GM18526 (cell line): Measurements from ENCODE around the gene CSMD2.

Source experiments
- POLR2A ChIP-seq: IDR thresholded peaks from 3 replicates; pipeline ENCODE4 v1.6.1; 2011; ENCODE audit not compliant: insufficient read length; ENCODE audit errors: extremely low read depth

CSMD2 gene

DNA sequence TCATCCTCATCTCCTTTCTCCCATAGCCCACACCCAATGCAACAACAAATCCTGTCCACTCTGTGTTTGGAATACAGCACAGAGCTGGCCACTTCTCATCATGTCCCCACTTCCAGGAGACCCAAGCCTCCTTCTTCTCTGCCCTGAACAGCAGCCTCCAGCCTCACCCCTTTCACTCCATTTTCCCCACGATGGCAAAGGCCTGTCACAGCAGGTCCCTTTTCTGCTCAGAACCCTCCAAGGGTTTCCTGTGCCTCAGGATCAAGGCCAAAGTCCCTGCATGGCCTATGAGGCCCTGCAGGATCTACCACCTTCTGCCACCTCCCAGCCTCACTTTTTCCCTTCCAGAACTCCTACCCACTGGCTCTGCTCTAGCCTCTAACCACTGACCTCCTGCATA is 78.5 kb downstream of the CSMD2 start:
- TF ChIP-seq POLR2A: no peak

DNA sequence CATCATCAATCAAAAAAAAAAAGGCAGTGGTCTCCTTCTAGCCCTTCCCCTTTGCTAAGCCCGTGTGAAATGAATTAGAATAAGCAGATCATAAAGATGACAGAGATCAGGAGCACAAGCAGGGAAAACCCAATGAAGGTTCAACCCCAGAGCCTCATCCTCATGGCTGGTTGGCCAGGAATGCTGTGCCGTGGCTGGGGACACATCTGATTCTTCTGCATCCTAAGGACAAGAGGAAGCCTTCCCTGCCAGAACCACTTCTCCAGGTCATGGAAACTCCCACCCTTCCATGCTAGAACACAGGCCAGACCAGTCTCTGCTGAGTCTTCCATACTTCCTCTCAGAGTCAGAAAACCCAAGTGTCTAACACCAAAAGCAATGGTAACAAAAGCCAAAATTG is 81.1 kb downstream of the CSMD2 start:
- no peak for TF ChIP-seq POLR2A

DNA sequence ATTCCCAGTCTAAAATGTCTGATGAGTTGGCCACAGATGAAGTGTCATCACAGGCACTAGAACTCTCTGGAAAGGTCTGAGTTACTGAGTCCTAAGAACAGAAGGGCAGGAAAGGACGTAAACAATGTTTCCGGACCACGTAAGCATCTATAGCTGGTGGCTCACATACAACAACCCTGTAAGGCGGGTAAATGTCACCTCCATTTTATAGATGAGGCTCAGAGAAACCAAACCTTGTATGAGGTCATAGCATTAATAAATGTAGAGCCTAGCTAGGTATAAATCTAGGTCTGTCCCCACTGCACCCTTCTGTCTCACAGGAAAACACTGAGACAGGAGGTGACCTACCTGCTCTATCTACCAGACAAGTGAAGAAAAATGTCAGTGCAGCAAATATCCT is 86.6 kb downstream of the CSMD2 start:
- no peak for TF ChIP-seq POLR2A

DNA sequence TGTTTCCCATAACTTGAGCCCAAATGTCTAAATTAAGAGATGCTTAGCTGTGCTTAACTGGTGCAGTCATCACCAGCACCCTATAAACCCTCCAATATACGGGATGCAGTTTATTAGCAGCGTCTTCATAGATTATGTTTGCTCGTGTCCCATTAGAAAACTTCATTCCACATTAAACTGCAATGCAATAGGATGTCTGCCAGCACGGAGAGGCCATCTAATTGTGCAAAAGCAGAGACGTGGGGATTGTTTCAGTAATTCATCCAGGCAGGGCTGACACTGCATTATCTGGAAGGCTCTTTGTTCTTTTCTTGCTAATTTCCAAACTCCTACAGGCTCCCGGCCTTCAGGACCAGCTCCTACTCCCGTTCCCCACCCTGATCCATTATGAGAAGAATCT is 89.5 kb downstream of the CSMD2 start:
- TF ChIP-seq POLR2A: no peak

DNA sequence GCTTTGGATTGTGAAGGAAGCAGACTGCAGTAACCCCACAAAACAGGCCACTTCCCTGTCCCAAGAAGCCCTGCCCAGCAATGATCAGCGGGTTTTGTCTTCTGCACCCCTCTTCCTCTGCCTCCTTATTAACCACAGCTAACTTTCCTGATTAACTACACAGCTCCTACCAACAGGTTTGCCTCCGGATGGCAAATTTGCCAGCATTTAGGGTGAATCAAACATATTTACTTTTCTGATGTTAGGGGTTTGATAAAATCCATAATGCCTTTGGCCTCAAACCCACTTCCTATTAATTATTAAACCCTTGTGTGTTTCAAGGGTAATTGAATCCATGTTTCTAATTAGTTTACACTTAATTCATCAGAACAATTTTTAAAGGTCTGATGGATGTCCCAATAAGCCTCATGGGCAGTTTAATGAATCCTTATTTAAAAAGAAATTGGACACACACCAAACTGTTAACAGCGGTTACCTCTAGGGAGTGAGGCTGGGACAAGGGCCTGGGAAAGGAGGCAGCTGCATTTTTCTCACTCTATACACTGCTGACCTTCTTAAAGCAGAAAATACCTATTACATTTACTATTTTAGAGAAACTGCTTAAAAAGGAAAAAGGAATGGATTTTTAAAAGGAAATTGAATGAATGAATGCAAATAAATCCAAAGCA is 91.9 kb downstream of the CSMD2 start:
- TF ChIP-seq POLR2A: no peak

DNA sequence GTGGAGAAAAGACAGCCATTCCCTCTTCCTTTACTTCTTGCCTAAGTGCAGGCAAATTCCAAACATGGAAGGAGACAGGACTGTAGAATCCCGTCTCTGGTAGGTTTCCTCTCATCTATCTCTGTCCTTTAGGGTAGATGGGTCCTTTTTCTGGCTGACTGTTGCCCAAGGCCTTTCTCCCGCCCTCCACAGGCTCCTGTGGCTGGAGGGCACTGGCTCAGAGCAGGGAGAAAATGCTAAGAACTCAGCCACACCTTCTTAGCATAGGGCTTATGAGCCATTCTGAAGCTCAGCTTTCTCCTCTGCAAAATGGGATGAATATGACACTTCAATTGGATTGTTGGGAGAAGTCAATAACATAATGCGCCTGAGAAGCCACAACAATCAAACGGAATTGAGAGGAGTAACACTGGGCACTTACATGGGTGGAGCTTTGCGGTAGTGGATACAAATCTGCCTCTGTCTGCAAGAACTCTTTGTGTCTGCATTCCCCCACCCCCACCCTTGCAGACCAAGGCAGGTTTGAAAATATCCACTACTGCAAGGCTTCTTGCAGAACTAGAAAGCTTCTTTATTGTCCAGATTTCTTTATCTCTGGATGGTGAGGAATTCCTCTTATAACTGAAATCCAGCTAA is 94.7 kb downstream of the CSMD2 start:
- no peak for TF ChIP-seq POLR2A

DNA sequence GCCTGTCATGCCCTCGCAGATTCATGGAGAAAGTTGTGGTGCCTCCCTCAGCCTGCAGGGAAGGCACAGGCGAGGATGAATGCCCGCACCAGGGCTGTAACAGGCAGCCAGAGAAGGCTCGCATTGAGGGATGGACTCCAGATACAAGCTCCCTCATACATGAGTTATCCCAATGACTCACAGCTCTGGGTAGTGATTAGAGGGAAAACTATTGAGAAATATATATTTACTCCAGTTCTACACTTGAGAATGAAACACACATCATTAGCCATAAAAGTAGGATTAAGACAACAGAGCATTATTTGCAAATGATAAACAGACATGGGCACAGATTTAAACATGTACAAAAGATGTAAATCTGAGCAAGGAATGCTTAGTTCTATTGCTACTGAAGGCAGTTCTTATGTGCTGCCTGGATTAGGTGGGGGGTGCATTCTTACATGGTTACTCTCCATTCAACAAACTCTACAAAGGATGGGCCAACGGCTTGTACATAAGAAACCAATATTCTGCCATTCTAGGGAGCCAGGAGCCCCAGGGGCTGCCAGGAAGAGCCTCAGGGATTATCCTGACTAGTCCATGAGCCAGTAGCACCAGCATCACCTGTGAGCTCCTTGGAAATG is 97.9 kb downstream of the CSMD2 start:
- no peak for TF ChIP-seq POLR2A

DNA sequence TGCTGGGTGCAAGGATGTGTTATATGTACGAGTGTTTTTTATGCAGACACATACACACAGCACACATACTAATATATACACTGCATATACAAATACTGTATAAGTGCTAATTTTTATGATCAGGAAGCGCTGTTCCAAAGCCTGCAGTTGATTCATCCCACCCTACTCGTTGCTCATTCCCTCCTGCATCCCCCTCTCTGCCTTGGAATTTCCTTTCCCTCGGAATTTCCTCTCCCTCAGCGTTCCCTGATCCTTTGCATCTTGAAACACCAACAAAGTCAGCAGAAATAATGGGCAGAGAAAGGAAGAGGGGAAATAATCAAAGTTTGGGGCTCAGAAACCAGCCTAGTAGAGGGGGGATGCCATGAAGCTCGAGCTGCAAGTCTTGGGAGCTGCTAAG is 98.9 kb downstream of the CSMD2 start:
- no peak for TF ChIP-seq POLR2A

DNA sequence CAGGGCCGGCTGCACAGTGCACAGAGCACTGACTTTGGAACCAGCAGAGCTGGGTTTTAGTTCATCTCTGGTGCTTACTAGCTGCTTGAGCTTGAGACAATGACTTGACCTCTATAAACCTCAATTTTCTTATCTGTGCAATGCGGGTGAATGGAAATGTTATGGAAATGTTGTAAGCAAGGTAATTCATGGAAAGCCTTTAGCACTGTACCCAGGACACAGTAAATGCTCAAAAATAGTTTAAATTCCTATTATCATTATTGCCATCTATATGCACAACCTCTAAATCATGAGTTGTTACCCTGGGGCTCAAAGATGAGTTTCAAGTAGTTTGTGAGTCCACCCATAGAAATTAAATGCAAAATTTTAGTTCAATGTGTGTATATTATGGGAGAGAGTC is 99.5 kb downstream of the CSMD2 start:
- TF ChIP-seq POLR2A: no peak

DNA sequence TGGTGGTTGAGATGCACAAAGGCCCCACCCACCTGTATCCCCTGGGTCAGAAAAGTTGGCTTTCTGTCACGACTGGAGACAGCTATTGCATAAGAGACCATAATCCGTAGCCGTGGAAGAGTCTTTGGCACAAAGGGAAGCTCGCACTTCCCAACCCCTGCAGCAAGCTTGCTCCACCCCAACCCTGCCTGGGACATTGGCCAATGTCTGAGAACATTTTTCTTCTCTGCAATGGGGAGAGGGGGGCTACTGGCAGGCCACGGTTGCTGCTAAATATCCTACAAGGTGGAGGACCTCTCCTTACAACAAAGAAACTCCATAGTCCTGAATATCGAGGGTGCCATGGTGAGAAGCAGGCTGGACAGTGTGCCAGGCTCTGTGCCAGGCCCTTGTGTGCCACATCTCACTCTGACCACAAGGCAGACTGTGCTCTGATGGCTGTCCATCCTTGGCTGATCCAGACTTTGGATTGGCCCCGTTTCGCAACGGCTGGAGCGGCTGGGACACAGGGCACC is 104.1 kb downstream of the CSMD2 start:
- TF ChIP-seq POLR2A: no peak

DNA sequence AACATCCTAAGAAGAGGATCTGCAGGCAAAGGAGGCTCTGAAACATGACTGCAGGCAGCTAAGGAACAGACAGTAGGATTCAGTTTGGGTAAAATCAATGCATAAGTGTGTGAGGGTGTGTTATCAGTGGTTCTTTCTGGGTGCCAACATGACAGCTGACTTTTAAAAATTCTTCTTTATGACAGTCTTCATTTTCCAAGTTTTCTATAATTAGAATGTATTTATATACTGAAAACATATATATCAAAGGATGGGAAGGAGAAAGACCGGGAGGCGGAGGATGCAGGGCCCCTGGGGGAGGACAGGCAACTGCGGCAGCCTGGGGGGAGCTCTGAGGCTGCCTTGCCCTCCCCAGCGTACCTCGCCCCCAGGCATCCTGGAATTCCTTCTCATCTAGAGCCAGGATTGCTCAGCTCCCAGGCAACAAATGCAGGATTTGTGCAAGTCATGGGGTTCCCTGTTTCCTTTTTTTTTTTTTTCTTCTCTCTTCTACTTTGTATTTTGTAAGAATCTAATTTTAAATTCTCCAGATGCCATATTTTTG is 104.8 kb downstream of the CSMD2 start:
- no peak for TF ChIP-seq POLR2A

DNA sequence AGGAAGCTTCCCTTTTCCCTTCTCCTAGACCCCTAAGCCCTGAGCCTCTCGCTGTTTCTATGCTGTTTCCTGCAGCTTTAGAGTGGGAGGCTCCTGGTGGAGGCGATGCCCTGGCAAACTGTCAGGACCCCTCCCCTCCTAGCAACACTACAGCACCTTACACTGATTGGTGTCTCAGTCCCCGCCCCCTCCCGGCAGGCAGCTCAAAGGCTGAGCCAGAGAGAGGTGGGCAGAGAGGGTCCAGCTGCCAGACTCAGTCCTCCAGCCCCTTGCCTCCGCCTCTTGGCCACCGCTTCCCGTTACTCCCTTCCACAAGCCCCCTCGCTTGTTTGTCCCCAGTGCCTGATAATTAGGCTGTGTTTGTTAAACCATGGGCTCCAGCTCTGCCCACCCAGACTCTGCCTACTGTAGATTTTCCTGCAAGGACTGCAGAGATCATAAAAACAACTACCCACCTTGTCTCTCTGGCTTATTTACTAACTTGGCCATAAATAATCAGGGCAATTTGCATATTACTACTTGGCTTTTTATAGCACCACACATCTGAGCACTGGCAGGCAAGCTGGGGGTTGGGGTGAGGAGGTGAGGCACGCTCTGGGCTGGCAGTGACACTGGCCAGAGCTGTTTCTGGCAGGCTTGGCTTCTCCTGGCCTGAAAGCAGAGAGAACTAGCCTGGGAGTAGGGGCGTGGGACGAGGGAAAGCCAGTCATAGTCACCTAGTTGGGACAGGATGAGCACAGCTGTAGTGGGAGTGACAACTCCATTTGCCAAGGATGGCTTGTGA is 107.5 kb downstream of the CSMD2 start:
- TF ChIP-seq POLR2A: no peak

DNA sequence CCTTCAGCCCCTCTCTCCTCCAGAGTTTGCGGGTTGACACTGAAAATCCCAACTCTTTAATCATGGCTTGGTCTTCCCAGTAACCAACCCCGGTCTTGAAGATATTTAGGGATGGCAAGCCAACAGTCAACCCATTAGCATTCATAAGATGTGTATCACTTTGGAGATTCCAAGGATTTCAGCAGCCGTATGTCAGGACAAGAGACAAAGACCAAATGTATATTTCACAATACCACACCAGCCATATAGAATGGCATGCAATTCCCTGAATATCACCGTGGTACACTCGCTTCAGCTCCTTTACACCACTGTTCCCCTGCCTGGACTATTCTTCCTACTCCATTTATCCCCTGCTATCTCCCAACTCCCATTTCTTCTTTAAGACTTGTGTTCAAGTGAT is 109.2 kb downstream of the CSMD2 start:
- TF ChIP-seq POLR2A: no peak

DNA sequence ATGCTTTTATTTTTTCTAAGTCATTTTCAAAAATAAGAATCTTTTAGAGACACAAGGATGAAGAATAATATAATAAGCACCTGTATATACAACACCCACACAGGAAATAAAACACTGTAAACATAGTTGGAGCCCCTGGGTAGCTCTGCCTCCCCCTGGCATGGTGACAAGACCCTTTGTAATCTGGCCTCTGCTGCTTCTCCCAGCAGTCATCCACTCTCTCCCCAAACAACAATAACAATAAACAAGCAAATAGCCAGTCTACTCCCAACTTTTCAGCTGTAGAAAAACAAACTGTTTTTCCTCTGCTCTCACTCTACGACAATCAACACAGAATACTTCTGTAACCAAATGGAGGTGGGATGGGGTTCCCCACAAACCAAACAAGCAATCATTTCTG is 110.1 kb downstream of the CSMD2 start:
- TF ChIP-seq POLR2A: no peak

DNA sequence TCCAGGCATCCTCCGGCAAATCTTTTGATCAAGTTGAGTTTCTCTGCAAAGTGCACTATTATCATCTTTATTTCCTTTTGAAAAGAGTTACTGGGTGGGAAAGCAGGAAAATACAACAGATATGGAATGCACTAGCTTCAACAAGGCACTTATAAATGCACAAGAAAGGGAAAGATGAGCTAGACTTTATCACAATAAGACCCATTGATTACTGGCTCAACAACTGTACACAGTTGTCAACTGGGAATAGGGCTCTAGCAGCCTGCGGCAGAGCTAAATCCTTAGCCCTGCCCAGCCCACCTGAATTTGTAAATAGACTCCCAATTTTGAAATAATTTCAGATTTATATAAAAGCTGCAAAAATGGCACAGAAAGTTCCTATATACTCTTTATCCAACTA is 111.4 kb downstream of the CSMD2 start:
- no peak for TF ChIP-seq POLR2A
